HG02885 (cell line): Measurements from ENCODE around the gene ATP7A.
"Not testable (repeated sequence)": the region's sequence is repeated elsewhere in the genome, so short reads cannot be mapped to it uniquely, and the experiment has no call there.

Experiments used
- ATAC-seq: cut with Tn5 transposase; IDR thresholded peaks from one replicate; pipeline ENCODE4 v1.9.1; 2021; ENCODE audit warnings: mild to moderate bottlenecking; ENCODE audit not compliant: unreplicated experiment, poor library complexity

ATP7A gene

DNA sequence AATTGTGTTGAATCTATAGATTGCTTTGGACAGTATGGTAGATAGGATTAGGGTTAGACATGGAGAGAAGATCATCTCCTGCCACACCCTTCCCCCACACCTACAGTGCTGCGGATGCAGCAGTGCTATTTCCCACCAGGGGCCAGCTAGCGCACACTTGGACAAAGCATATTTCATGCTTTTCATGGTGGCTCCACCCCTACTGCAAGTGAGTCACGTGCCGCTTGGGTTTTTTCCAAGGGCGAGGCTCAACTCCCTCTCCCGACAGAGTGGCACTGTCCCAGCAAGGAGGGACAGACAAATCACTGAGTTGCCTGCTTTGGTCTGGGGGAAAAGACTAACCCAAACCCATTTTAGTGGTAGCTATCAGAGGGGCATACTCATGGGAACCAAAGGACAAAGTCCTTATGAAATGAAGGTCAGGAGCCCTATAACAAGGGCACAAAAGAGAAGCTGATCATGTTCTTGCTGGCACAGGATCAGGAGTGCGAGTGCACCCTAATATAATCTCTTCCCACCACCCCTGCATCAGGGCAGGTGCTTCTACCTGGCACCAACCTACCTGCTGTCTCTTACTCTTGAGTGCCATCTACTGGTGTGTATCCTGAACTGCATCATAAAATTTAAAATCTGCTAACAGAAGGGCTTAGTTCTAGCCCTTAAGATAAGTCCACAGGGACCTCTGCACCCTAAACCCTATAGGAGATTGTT, 114.0 kb downstream of the ATP7A start:
- peak; percentile 68 for ATAC-seq

DNA sequence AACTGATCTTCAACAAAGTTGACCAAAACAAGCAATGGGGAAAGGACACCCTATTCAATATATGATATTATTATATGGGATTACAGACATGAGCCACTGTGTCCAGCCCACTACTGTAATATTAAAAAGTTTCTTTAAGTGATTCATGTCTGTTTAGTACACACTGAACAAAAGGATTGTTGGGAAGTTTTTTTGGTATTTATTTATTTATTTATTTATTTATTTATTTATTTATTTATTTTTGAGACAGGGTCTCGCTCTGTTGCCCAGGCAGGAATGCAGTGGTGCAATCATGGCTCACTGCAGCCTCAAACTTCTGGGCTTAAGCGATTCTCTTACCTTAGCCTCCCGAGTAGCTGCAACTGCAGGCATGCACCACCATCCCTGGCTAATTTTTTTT, 117.3 kb downstream of the ATP7A start:
- ATAC-seq: no peak

GRCh38 chrX:78029663-78030062, 119.2 kb downstream of the ATP7A start:
- ATAC-seq: peak; percentile 56

GRCh38 chrX:78035061-78035460, 124.6 kb downstream of the ATP7A start:
- ATAC-seq: no peak

DNA sequence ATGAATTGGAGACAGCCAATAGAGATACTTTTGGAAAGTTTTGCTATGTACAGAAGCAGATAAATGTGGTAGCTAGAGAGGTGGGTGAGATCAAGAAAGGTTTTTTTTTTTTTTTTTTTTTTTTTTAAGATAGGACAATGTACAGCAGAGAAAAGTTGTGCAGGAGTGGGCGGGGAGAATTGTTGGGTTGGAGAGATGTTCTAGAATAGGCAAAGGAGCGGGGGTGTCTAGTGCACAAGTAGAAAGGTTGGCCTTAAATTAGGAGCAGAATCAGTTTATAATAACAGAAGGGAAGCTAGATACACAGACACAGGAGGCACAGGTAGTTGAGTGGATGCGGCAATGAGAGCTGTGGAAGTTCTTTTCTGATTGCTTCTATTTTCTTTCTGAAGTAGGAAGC, 127.4 kb downstream of the ATP7A start:
- ATAC-seq: no peak

DNA sequence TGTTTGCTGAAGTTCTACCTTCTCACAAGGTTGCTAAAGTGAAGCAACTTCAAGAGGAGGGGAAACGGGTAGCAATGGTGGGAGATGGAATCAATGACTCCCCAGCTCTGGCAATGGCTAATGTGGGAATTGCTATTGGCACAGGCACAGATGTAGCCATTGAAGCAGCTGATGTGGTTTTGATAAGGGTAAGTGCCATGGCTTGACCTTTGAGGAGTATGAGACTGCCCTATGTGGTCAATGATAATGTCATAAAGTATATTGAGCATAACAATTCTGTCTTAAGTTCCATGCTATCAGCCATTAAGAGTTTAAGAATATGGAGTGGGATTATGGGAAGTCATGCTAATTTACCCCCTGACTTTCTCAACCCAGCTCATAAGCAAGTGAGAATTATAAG, 132.1 kb downstream of the ATP7A start:
- ATAC-seq: no peak

DNA sequence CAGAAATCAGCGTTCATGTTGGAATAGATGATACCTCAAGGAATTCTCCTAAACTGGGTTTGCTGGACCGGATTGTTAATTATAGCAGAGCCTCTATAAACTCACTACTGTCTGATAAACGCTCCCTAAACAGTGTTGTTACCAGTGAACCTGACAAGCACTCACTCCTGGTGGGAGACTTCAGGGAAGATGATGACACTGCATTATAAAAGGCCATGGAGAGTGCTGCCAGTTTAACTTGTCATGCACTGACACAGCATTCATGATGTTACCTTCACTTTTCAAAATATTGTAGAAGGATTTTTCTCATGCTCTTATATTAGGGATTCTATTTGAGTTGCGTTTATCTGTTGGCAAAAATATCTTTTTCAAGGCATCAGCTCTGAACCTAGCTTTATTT, 135.9 kb downstream of the ATP7A start:
- no peak for ATAC-seq

- no peak for ATAC-seq
Observed at GRCh38 chrX:78048052-78048451, 137.6 kb downstream of the ATP7A start.

GRCh38 chrX:78063687-78064086, 153.2 kb downstream of the ATP7A start:
- no peak for ATAC-seq

DNA sequence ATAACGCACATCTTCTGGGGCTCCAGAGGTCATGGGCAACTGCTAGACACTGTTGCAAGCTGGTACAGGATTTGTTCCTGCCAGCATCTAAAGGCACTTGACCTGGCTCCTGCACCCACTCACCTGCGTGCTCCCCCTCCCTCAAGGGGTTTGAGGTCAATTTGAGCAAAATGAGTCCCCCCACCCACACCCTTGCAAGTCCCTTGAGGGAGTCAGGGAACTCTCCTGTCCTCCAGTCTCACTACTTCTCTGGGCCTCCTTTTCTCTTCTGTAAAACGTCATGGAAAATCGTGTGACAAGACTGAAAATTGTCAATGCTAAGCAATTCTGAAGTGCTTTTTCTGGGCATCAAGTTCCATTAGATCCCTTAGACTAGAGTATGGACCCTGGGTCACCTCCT, 153.7 kb downstream of the ATP7A start:
- no peak for ATAC-seq

DNA sequence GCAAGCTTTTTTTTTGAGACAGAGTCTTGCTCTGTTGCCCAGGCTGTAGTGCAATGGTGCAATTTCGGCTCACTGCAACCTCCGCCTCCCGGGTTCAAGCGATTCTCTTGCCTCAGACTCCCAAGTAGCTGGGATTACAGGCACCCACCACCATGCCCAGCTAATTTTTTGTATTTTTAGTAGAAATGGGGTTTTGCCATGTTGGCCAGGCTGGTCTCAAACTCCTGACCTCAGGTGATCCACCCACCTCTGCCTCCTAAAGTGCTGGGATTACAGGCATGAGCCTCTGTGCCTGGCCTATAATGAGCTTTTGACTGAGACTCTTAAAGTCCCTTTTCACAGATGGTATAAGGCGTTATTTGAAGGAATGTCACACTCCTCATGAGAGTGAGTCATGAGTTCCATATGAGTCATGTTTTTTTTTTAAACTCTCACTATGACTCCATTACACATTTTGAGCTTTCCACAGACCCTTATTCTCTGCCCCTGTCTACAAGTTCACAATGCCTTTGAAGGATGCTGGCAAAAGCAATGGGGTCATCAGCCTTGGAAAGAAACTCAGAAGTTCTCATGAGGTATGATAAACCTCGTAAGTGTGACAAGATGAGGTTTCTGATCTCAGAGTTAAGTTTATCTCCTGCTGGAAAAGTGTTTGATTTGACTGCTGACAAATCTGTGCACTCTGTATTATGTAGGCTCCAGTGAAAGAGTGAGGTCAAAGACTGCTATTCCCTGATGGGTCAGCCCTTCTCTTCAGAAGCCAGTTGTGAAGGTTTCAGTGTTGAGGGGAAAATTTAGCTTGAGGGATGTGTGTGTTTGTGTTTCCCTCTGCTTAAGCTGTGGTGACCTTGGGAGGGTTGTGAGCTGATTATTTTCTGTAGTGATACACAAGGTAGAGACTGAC, 154.5 kb downstream of the ATP7A start:
- ATAC-seq: peak; percentile 88

GRCh38 chrX:78066110-78066509, 155.6 kb downstream of the ATP7A start:
- no peak for ATAC-seq

DNA sequence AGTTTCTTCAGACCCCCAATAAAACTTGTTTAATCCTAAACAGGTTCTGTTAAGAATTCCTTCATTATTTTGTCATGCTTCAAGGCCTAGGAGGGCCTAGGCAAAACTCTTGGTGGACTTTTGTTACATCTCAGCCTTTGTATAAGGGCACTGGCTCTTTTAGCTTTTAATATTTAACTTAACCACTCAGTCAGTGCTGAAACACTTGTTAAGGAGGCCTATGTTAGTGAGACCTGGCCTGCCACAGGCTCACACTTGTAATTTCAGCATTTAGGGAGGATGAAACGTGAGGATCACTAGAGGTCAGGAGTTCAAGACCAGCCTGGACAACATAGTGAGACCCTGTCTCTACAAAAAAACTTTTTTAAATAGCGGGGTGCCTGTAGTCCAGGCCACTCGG, 160.8 kb downstream of the ATP7A start:
- no peak for ATAC-seq

DNA sequence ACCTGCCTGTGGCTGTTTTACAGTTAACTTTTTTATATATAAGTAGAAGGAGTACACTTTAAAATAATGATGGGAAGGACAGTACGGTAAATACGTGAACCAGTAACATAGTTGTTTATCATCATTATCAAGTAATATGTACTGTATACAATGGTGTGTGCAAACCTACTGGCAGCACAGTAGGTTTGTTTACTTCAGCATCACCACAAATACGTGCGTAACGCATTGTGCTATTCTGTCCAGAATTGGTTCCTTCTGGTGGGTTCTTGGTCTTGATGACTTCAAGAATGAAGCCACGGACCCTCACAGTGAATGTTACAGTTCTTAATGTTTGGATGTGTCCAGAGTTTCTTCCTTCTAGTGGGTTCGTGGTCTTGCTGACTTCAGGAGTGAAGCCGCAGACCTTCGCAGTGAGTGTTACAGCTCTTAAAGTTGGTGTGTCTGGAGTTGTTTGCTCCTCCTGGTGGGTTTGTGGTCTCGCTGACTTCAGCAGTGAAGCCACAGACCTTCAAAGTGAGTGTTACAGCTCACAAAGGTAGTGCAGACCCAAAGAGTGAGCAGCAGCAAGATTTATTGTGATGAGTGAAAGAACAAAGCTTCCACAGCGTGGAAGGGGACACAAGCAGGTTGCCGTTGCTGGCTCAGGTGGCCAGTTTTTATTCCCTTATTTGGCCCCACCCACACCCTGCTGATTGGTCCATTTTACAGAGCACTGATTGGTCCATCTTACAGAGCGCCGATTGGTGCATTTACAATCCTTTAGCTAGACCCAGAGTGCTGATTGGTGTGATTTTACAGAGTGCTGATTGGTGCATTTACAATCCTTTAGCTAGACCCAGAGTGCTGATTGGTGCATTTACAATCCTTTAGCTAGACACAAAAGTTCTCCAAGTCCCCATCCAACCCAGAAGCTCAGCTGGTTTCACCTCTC, 162.9 kb downstream of the ATP7A start:
- ATAC-seq: not testable (repeated sequence)

DNA sequence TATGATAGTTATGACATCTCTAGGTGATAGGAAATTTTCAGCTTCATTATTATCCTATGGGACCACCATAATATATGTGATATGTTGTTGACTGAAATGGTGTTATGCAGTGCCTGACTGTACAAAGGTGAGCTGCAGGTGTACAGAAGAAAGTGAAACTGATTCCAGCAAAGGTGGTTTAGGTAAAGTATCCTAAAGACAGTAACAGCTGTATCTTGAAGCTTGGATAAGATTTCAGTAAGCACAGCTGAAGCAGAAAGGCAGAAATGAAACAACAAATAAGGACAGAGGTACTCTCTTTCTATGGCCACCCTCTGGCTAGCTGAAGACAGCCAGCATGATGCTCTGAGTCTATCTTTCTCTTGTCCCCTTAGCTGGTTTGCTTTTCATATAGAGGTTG, 163.6 kb downstream of the ATP7A start:
- no peak for ATAC-seq

DNA sequence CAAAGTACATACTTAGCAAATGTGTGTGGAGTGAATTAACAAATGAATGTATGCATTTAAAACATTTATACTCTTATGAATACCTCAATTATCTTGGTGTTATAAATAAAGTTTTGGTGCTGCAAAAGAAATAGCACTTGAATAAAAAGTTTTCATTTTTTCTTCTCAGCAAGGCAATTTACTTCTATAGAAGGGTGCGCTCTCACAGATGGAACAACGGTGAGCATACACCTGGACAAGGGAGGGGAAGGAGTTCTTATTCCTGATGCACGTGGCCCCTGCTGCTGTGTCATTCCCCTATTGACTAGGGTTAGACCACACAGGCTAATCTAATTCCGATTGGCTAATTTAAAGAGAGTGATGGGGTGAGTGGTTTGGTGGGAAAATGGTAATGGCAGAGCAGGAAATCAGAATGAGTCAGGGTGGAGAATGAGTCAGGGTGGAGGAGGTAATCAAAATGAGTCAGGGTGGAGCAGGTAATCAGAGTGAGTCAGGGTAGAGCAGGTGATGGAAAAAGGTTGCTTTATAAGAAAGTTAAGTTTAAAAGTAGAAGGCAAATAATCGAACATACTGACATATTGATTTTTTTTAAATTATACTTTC, 165.4 kb downstream of the ATP7A start:
- no peak for ATAC-seq

GRCh38 chrX:78081413-78081812, 170.9 kb downstream of the ATP7A start:
- not testable (repeated sequence) for ATAC-seq

DNA sequence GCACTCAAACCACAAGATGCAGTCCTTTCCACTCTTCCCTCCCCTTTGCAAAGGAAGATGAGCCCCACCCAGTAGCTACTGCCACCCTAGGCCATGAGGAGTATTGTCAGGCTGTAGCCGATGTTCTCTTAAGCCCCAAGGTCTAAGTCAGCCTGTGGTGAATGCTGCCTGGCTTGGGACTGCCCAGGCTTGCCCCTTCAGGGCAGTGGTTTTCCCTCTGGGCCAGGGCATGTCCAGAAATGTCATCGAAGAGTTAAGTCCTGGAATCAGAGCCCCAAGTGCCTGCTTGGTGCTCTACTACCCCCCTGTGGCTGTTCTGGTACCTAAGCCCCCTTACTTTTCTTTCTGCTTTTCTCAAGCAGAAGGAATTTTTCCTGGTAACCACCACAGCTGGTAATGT, 181.8 kb downstream of the ATP7A start:
- ATAC-seq: peak; percentile 77

GRCh38 chrX:78098108-78098507, 187.6 kb downstream of the ATP7A start:
- no peak for ATAC-seq
